Epithelial cell of proximal tubule (primary cell): ENCODE data around the gene EIF4A3. TPM values are rescaled to one million over a fixed set of nuclear protein-coding genes. Genes with fewer than 3 reads are reported as not detected.

Experiments used
- DNase-seq: peaks from one replicate; pipeline ENCODE4 v3.0.0-alpha.2; 2011; ENCODE audit warnings: low read depth
- H3K4me3 ChIP-seq: 2 replicates; pipeline ENCODE4 v1.5.1; 2011; ENCODE audit warnings: low read depth, mild to moderate bottlenecking, low read length
- total RNA-seq: library from RNA; depleted of rRNA; stranded (reverse); fragments of >200 nt; gene quantifications from 2 replicates; pipeline ENCODE4 v1.2.3, GENCODE V29; 2015
- TF ChIP-seq, protein P1 (sequence below): conservative IDR thresholded peaks from 2 replicates; pipeline ENCODE4 v1.5.1; 2012; ENCODE audit warnings: low read depth, mild to moderate bottlenecking, low read length

EIF4A3 gene
- total RNA-seq, 1 donor from 2014 or later: 122 TPM

DNA sequence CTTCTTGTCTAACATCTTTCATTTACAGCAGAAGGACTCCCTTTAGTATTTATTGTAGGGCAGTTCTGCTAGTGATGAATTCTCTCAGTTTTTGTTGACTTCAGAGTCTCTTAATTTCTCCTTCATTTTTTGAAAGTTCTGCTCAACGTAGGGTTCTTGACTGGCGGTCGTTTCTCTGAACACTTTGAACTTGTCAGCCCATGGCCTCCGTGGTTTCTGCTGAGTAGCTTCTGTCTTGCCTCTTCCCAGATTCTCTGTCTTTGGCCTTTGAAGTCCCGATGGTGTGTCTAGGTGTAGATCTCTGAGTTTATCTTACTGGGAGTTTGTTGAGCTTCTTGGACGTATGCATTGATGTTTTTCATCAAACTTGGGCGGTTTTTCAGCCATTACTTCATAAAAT lies 32.2 kb downstream of the EIF4A3 start:
- no peak overlapping the region for H3K4me3 ChIP-seq
- TF ChIP-seq, protein P1, sequence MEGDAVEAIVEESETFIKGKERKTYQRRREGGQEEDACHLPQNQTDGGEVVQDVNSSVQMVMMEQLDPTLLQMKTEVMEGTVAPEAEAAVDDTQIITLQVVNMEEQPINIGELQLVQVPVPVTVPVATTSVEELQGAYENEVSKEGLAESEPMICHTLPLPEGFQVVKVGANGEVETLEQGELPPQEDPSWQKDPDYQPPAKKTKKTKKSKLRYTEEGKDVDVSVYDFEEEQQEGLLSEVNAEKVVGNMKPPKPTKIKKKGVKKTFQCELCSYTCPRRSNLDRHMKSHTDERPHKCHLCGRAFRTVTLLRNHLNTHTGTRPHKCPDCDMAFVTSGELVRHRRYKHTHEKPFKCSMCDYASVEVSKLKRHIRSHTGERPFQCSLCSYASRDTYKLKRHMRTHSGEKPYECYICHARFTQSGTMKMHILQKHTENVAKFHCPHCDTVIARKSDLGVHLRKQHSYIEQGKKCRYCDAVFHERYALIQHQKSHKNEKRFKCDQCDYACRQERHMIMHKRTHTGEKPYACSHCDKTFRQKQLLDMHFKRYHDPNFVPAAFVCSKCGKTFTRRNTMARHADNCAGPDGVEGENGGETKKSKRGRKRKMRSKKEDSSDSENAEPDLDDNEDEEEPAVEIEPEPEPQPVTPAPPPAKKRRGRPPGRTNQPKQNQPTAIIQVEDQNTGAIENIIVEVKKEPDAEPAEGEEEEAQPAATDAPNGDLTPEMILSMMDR: no peak
- DNase-seq: no peak

DNA sequence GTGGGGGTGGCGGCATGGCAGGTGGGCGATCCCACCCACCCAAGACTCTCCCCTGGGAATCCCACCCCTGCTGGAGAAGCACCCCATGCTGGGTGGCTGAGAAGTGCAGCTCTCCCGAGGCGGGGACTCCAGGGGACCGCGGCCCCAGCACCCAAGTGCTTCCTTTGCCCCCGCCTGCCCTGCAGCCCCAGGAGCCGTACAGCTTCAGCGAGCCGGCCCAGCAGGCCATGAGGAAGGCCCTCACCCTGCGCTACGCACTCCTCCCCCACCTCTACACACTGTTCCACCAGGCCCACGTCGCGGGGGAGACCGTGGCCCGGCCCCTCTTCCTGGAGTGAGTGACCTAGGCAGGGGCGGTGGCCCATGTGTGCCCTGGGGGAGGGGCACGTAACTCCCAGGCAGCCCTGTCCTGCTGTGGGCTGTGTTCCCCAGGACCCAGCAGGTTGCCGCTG lies 33.9 kb downstream of the EIF4A3 start:
- TF ChIP-seq, protein P1: no peak
- no peak for DNase-seq
- H3K4me3 ChIP-seq: no peak overlapping the region

DNA sequence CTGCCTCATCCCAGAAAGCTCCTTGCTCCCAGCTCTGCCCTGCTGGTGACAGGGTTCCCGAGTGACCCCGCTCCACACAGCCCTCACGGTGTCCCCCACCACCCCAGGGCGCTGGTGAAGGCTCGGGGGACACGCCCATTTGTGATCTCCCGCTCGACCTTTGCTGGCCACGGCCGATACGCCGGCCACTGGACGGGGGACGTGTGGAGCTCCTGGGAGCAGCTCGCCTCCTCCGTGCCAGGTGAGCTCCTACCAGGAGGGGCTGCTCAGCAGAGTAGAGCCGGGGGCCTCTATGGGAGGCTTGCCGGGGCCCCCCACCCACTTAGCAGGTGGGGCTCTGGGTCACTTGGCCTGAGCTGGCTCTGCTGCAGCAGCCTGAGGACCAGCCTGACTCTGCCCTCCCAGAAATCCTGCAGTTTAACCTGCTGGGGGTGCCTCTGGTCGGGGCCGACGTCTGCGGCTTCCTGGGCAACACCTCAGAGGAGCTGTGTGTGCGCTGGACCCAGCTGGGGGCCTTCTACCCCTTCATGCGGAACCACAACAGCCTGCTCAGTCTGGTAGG lies 34.4 kb downstream of the EIF4A3 start:
- TF ChIP-seq, protein P1: no peak
- no peak for DNase-seq

GRCh38 chr17:80111702-80112470 lies 35.0 kb downstream of the EIF4A3 start:
- no peak overlapping the region for H3K4me3 ChIP-seq
- TF ChIP-seq, protein P1: no peak
- DNase-seq: no peak

More for the DNA sequence above, 34.4 kb downstream of the EIF4A3 start:
- no peak overlapping the region for H3K4me3 ChIP-seq

DNA sequence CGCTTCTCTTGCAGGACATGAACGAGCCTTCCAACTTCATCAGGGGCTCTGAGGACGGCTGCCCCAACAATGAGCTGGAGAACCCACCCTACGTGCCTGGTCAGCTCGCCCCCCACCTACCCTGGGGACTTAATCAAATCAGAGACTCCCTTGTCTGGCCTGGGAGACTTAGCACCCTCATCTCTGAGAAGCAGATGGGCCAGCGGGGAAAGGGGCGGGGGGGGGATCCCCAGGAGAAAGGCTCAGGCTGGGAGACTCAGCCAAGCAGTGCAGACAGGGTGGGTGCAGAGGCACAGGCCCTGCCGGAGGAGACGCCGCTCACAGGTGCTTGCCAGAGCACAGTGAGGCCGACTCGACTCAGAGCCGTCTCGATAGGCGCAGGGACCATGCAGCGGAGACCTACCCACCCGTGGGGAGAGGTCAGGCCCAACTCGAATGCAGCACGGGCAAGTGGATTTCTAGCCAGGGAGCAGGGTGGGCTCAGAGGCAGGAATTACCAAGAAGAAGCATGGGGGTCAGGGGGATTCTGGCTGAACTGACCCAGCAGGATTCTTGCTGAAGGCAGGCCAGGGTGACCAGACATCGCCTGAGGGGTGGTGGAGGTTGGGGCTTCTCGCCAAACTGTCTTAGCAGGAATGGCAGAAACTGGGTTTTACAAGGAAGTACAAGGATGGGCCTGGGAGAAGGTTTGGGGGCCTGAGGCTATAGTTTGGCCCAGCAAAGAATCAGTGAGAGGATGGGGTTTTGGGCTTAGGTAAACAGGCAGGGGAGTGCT lies 35.8 kb downstream of the EIF4A3 start:
- DNase-seq: no peak
- TF ChIP-seq, protein P1: no peak
- no peak overlapping the region for H3K4me3 ChIP-seq

DNA sequence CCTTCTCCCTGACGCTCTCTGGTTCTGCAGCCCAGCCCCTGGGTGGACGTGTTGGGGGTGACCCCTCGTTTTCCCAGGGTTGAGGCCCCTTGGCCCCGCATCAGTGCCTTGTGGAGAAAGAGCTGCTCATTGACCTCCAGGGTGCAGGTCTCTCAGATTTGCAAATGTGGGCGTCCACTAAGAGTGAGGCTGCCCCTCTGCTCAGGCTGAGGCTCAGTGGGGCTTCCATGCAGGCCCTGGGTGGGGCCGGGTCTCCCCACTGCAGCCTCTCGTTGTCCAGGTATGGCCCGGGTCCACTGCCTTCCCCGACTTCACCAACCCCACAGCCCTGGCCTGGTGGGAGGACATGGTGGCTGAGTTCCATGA lies 36.5 kb downstream of the EIF4A3 start:
- no peak overlapping the region for H3K4me3 ChIP-seq
- TF ChIP-seq, protein P1: no peak
- no peak for DNase-seq
